ENCODE measurements around the gene SSBP4. TPM values are rescaled to one million over a fixed set of nuclear protein-coding genes. Genes with fewer than 3 reads are reported as not detected.

SSBP4 gene
- total and polyA plus RNA-seq, 2 experiments from 2014 or later = 44.4 to 52.0 TPM

DNA sequence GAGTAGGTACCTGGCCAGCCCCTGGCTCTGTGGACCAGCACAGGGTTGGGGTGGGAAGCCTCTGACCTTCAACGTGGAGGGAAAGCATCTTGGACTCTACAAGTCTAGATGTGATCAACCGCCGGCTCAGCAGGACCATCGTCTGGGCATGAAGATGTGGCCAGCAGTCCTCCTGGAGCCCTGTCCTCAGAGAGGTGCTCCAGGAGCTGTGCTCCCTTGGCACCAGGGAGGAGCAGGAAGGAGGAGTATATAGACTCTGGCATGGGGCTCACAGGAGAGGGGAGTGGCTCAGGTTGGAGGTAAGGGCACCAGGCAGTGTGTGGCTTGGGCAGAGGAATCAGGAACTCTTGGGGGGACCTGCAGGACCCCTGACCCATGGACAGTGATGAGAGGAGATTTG is 37.1 kb downstream of the SSBP4 start (continued):
- TF ChIP-seq, protein P1, sequence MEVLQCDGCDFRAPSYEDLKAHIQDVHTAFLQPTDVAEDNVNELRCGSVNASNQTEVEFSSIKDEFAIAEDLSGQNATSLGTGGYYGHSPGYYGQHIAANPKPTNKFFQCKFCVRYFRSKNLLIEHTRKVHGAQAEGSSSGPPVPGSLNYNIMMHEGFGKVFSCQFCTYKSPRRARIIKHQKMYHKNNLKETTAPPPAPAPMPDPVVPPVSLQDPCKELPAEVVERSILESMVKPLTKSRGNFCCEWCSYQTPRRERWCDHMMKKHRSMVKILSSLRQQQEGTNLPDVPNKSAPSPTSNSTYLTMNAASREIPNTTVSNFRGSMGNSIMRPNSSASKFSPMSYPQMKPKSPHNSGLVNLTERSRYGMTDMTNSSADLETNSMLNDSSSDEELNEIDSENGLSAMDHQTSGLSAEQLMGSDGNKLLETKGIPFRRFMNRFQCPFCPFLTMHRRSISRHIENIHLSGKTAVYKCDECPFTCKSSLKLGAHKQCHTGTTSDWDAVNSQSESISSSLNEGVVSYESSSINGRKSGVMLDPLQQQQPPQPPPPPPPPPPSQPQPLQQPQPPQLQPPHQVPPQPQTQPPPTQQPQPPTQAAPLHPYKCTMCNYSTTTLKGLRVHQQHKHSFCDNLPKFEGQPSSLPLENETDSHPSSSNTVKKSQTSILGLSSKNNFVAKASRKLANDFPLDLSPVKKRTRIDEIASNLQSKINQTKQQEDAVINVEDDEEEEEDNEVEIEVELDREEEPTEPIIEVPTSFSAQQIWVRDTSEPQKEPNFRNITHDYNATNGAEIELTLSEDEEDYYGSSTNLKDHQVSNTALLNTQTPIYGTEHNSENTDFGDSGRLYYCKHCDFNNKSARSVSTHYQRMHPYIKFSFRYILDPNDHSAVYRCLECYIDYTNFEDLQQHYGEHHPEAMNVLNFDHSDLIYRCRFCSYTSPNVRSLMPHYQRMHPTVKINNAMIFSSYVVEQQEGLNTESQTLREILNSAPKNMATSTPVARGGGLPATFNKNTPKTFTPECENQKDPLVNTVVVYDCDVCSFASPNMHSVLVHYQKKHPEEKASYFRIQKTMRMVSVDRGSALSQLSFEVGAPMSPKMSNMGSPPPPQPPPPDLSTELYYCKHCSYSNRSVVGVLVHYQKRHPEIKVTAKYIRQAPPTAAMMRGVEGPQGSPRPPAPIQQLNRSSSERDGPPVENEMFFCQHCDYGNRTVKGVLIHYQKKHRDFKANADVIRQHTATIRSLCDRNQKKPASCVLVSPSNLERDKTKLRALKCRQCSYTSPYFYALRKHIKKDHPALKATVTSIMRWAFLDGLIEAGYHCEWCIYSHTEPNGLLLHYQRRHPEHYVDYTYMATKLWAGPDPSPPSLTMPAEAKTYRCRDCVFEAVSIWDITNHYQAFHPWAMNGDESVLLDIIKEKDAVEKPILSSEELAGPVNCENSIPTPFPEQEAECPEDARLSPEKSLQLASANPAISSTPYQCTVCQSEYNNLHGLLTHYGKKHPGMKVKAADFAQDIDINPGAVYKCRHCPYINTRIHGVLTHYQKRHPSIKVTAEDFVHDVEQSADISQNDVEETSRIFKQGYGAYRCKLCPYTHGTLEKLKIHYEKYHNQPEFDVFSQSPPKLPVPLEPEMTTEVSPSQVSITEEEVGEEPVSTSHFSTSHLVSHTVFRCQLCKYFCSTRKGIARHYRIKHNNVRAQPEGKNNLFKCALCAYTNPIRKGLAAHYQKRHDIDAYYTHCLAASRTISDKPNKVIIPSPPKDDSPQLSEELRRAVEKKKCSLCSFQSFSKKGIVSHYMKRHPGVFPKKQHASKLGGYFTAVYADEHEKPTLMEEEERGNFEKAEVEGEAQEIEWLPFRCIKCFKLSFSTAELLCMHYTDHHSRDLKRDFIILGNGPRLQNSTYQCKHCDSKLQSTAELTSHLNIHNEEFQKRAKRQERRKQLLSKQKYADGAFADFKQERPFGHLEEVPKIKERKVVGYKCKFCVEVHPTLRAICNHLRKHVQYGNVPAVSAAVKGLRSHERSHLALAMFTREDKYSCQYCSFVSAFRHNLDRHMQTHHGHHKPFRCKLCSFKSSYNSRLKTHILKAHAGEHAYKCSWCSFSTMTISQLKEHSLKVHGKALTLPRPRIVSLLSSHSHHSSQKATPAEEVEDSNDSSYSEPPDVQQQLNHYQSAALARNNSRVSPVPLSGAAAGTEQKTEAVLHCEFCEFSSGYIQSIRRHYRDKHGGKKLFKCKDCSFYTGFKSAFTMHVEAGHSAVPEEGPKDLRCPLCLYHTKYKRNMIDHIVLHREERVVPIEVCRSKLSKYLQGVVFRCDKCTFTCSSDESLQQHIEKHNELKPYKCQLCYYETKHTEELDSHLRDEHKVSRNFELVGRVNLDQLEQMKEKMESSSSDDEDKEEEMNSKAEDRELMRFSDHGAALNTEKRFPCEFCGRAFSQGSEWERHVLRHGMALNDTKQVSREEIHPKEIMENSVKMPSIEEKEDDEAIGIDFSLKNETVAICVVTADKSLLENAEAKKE (CRISPR knock-in tag; IDR thresholded peaks at IDR 0.05) = no peak
- TF ChIP-seq, protein P2, sequence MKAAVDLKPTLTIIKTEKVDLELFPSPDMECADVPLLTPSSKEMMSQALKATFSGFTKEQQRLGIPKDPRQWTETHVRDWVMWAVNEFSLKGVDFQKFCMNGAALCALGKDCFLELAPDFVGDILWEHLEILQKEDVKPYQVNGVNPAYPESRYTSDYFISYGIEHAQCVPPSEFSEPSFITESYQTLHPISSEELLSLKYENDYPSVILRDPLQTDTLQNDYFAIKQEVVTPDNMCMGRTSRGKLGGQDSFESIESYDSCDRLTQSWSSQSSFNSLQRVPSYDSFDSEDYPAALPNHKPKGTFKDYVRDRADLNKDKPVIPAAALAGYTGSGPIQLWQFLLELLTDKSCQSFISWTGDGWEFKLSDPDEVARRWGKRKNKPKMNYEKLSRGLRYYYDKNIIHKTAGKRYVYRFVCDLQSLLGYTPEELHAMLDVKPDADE (IDR thresholded peaks at IDR 0.05) = no peak
- TF ChIP-seq NANOG (IDR thresholded peaks at IDR 0.05; ENCODE audit: borderline replicate concordance) (no peak), POLR2AphosphoS5 (IDR thresholded peaks at IDR 0.05; ENCODE audit: low read depth) (no peak), ZNF331 (CRISPR knock-in tag; IDR thresholded peaks at IDR 0.05; ENCODE audit: low read depth) (no peak), STAT1 (IDR thresholded peaks at IDR 0.05; ENCODE audit: unreplicated experiment) (no peak)

DNA sequence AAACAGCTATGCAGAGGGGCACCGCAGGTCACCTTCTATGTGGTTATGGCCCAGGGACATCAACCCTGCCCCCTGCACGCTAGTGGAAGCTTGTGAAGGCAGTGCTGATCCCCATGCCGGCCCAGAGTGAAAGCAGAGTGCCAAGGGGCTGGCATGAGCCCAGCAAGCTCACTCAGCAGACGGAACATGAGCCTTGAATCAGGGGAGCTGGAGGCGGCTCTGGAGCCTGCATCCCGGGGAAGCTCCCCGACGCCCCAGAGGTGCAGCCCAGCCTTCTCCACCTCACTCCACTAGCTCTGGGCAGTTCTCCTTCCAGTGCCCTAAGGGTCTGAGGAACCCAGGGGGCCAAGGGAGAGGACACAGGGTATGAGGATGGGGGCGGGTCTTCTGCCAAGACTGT is 37.8 kb downstream of the SSBP4 start:
- Histone ChIP-seq H4K20me1 (replicated peaks; ENCODE audit: insufficient read depth) (no peaks in the 10 kb centered on the region; the same call in 1 of the 2 replicates), H3K9me2 (ENCODE audit: insufficient read depth) (no peaks in the 10 kb centered on the region), H3K4me3 (no peak overlapping the region), H3K27ac (ENCODE audit: low read depth) (no peak overlapping the region), H3K4me1 (ENCODE audit: insufficient read depth) (no peaks in the 10 kb centered on the region), H3K79me2 (replicated peaks; ENCODE audit: insufficient read depth) (no peaks in the 10 kb centered on the region), H2AFZ (no peak overlapping the region), H3F3A (replicated peaks; ENCODE audit: low read depth) (no peaks in the 10 kb centered on the region), H3K36me3 (ENCODE audit: insufficient read depth) (no peaks in the 10 kb centered on the region), H3K4me2 (no peak overlapping the region), H3K27me3 (ENCODE audit: insufficient read depth) (no peaks in the 10 kb centered on the region)
- no peak for TF ChIP-seq POLR2AphosphoS5 (IDR thresholded peaks at IDR 0.05; ENCODE audit: low read depth)
- no peak for TF ChIP-seq NANOG (IDR thresholded peaks at IDR 0.05; ENCODE audit: borderline replicate concordance)
- no peak for TF ChIP-seq EZH2phosphoT487 (IDR thresholded peaks at IDR 0.05; ENCODE audit: unreplicated experiment)
- no peak for ATAC-seq
- H3K4me1 Mint-ChIP-seq = peaks cover 8% of the 10 kb centered on the region; the same call in 2 of the 3 replicates
- no peak overlapping the region for H3K4me3 Mint-ChIP-seq
- peaks cover 17% of the 10 kb centered on the region for H3K36me3 Mint-ChIP-seq (ENCODE audit: low read depth)
- no peak for DNase-seq (ENCODE audit: low spot score)
- no peak overlapping the region for H3K27ac Mint-ChIP-seq
- no peaks in the 10 kb centered on the region; the same call in 2 of the 3 replicates for H3K9me3 Mint-ChIP-seq
- peaks cover 12% of the 10 kb centered on the region for H3K27me3 Mint-ChIP-seq (ENCODE audit: insufficient read depth, low read depth, poor library complexity)
